Endometrial microvascular endothelial cells (primary cell): ENCODE measurements around the gene AK4. TPM values are rescaled to one million over a fixed set of nuclear protein-coding genes. Genes with fewer than 3 reads are reported as not detected.

Experiments used
- in situ Hi-C: cut with HindIII; loops from 2 replicates; pipeline ENCODE4 v1.10.0; 2017; ENCODE audit warnings: low sequenced_read_pairs, low pct_unique_long_range_greater_than_20kb; ENCODE audit errors: inconsistent ontology term
- total RNA-seq: library from RNA; depleted of rRNA; stranded (reverse); fragments of >200 nt; gene quantifications from one replicate; pipeline ENCODE4 v1.2.3, GENCODE V29; 2015; ENCODE audit errors: inconsistent ontology term

Gene AK4
- total RNA-seq, 1 donor from 2014 or later, result 11.2 TPM

DNA sequence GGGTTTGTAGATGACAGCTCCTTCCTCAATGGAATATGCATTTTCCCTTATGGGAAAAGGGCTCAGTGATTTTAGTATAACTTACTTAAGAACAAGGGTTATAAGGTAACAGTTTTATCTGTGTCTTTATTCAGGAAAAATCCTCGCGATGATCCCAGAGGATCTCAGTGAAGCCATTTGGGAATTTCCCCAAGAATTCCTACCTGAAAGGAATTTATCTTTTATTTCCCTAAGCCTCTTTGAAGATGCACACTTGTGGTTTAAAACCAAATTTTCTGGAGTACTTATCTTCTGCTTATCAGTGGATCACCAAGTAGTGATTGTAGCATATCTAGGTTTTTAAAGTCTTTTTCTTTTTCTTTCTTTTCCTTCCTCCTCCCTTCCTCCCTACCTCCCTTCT is 58.8 kb downstream of the AK4 start:
- in situ Hi-C loops, result no loop called here

DNA sequence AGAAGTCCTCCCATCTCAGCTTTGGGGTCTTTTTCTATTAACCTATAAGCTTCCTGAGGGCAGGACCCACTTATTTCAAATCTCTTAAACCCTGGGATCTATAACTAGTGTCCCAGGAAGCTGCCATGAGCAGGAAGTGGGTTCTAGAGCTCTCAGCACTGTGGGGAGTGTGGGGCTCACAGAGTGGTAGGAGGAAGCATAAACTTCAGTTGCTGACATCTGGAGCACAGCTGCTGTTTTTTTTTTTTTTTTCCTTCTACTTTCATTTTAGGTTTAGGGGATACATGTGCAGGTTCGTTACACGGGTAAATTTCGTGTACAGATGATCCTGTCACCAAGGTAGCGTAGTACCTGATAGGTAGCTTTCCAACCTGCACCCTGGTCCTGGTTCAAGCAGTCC is 59.3 kb downstream of the AK4 start:
- in situ Hi-C loops, result no loop called here

DNA sequence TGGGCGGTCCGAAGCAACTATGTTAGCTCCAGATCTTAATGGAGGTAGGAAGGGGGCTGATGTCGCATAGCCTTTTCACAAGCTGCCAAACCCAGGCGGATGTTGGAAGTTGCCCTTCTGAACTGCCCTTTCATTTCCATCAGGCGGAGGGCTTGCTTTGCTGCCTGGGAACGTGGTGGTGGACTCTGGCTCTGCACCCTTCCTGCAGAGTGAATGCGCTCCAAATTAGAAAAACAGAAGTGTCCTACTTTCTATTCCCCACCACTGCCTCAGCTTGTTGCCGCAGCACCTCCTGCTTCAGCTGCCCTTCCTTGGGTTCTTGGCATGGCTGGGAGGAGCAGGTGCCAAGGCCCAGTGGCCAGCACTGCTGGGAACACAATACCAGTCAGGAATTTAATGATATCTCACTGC is 60.6 kb downstream of the AK4 start:
- in situ Hi-C loops, result no loop called here

DNA sequence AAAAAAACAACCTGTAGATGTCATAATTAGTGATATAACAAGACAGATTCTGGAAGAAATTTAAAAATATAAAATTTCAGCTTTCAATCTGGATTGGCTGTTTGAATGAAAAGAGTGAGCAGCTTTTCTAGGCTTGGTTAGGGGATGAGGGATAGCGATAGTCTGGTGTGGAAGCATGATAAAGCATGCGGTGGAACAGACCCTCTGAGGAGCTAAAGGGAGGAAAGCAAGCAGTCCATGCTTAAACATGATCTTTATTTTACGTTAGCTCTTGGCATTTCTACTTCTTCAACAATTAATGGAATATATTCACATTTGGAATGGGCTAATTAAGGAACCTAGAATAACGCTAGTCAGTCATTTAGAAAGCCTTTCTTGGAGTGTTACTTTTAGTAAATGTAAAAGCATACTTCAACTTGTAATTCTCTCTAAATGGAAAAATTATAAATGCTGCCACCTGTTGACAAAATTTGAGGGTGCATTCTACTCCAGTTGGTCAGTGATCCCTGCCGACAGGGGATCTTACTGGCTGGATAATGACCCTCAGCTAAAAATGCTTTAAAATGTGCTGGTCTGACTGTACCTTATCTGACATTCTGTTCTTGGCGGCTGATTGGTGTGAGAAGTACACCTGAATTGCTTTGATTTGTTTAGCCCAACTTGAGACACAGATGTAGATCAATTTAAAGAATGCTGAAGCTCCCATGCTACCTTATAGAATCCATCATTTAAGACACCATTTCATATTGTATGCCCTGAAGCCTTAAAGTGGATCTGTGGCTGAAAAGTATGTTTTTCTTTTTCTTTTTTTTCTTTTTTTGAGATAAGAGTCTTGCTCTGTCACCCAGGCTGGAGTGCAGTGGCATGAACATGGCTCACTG is 61.2 kb downstream of the AK4 start:
- in situ Hi-C loops, result no loop called here

DNA sequence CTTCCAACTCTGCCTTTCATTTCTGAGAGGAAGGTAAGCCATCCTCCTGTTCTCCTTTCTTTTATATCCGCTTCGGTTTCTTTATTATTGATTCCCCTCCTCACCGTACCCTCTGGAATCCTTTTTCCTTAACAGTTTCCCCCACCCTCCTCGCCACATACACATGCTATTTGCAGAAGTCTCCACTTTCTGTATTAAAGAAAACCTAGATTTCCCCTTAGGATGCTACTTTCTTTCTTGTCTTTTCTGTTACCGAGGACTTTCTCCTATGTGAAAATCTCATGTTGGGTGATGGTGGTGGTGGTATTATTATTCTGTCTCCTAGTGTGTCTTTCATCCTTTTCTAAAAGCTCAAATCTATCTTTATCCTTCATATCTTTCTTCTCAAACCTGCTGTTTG is 62.3 kb downstream of the AK4 start:
- in situ Hi-C loops, result no loop called here

DNA sequence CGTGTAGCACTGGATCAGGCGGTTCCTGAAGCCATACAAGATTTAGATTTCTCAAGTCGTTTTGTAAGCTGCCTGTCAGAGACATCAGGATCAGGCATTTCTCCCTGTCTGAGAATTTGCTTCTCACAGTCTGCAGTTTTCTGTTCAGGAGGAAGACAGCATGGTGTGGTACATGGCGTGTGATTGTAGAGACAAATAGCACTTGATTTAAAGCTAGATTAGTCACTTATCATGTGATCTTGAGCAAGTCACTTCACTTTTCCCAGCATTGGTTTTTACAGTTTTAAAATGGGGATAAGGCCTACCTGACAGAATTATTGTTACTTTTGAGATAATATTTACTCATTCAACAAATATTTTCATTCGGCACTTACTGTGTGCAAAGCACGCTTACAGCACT is 63.3 kb downstream of the AK4 start:
- in situ Hi-C loops, result no loop called here

DNA sequence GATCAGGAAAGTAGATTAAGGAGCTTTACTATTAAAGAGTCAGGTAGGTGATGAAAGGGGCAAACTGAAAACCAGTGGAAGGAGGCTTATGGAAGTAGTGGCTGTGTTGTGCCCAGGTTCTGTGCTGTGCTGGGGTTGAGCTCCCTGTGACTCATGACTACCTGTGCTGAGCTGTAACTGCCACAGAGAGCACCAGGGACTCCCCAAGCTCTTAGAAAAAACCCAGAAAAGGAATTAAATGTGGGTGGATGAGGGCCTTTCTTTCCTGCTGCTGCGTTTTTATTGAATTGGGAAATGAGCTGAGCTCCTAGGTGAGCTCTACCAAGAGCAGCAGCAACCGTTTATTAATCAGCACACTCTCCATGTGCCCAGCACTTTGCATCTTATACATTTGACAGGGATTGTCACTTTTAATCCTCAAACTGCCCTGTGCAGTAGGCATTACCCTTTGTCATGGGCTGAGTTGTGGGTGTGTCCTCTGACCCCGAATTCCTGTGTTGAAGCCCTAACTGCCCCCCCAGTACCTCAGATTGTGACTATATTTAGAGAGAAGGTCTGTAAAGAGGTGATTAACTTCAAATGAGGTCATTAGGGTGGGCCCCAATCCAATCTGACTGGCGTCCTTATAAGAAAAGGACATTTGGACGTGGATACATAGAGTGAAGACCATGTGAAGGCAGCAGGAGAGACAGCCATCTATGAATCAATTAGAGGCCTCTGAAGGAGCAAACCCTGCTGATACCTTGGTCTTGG is 65.4 kb downstream of the AK4 start:
- in situ Hi-C loops, result no loop called here

DNA sequence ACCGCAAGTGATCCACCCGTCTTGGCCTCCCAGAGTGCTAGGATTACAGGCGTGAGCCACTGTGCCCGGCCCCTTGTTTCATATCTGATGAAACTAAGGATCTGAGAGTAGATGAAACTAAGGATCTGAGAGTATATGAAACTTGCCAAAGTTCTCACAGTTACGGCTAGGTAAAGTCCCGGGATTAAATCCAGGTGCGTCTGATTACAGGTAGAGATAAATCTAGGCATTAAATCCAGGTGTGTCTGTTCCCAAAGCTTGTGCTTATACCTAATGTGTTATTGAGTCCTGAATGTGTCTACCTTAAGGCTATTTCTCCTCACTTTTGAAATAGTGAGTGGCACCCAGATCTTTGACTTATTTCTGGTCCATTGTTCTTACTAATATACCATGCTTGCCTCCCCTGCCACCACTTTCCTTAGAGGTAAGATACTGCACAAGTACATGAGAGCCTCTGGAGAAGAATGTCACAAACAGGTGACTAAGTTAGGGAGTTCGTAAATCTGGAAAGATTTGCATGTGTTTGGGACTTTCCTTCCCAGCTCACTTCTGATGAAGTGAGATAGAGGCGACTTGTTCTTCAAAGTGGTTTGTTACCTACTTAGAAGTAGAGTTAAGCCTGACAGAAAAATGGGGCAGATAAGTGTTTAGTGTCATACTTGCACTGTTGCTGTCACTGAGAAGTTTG is 66.5 kb downstream of the AK4 start:
- in situ Hi-C loops, result no loop called here

DNA sequence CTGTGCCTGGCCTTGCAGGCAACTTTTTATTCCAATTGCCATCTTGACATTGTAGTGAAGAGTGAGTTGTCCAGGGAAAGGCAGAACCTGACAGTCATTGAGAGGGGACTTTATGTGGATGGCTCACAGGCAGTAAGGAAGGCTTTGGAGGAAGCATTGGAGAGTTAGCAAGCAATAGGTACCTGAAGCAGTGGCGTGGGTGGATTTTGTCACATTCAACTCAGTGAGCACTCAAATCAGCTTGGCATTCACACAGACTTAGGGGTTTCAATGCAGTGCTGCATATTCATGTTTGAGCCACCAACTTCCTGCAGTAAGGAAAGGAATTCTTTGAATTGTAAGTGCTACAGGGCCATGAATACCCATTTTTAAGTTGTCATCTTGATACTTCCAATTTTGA is 69.0 kb downstream of the AK4 start:
- in situ Hi-C loops, result no loop called here

DNA sequence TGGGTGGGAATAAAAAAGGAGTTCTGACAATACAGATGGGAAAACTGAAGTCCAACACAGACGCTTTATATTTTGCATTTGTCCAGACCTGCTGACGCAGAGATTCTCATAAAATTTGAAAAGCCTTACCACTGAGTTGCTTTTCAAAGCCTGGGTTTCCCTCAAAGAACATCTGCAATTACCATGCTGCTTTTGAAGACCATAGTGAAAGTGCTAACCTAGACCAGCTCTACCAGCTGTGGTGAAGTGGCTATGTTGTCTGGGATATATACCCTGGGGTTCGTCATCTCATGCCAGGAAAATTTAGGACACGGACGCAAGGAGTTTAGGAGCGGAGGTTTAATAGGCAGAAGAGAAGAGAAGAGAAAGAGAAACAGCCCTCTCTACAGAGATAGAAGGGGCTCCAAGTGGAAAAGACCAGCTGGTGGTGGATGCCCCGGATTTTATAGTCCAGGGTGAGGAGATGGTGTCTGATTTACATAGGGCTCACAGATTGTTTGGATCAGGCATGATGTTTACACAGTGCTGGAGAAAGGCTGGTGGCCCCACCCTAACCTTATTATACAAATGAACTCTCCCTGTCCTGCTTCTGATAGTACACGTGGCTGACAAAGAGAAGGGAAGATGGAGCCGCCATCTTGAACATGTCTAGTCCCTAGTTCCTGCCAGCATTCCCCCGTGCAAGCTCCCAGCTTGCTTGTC is 73.8 kb downstream of the AK4 start:
- in situ Hi-C loops, result no loop called here

DNA sequence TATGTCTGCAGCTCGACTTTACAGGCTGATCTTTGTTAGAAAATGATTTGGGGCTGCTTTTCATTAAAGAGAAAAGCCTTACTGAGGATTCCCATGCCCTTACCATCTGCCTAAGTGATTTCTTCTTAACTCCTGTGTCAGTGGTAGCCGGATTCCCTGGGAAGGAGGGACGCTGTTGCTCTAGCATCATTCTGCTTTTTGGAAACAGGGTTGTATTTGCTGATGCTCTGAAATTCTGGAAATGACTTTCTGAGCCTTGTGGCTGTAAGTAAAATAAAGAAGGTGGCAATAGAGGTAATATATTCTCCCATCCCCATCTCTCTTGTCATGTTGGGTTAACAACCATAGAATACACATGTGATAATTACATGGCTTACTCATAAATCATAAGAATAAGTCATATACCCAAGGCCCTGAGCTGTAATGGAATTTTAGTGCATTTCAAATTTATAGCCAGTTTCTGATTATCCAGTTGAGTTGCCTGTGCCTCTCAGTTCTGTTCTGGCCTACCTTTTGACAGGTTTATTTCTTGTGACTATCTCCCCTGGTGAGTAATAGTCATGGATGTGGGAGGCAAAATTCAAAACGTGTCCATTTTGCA is 74.4 kb downstream of the AK4 start:
- in situ Hi-C loops, result no loop called here

DNA sequence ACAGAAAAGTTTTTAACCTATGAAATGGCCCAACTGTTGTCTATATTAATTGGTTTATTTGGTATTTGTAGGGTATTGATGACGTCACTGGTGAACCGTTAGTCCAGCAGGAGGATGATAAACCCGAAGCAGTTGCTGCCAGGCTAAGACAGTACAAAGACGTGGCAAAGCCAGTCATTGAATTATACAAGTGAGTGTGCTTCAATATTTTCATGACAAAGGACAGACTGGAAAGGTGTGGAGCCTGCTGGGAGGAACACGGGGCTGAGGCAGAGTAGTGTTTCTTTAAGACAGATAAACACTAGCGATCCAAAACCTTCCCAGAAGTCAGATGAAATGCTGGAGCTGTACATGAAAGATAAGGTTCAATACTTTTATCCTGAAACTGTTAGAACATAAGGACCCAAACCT is 76.7 kb downstream of the AK4 start:
- in situ Hi-C loops, result no loop called here

DNA sequence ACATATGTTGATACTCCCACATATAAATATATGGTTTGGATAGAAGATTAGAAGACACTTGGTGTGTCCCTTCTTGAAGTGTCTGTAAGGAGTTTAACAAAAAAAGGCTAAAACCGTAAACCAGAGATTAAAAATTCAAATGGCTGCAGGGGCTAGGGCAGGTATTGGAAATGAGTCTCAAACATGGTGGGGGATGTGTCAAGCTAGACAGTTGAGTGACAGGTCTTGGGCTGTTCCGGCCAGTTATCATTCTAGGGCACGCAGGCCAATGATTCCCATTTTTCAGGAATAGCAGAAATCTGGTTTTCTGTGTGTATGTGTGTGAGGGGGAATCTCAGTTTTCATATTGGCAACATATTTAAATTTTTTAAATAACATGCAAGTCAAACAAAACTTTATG is 77.2 kb downstream of the AK4 start:
- in situ Hi-C loops, result no loop called here

DNA sequence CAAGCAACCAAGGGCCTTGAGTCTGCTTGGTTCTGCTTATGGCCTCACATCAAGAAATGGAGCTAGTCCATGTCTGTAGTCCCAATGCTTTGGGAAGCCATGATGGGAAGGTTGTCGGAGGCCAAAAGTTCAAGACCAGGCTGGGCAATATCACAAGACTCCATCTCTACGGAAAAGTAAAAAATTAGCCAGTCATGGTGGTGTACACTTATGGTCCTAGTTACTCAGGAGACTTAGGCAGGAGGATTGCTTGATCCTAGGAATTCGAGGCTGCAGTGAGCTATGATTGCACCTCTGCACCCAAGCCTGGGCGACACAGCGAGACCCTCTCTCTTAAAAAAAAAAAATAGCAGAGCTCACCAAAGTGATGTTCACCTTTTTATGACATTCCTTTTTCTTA is 81.2 kb downstream of the AK4 start:
- in situ Hi-C loops, result no loop called here

DNA sequence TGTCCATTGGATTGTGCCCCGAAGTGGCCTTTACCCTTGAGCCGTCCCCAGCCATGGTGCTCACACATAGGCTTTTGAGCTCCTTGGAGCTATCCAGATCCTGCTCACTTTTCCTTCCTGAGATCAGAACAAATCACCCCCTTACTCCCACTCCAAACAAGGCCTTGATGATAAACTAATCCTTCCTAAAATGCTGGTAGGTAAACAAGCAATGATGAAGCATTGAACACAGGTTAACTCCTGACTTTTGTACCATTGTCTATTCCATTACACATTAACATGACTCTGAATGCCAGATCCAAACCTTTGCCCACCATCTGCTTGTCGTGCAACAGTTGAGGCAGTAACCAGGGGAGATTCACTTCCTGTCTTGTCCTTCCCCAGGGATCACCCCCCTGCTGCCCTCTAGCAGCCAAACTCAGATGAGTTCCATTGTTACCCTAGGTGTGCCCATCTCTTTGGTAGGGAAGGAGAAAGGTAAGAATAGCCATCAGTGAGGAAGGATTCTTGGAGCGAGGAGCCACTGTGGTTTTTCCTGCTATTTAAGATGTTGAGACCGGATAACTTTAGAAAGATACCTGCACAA is 81.8 kb downstream of the AK4 start:
- in situ Hi-C loops, result no loop called here

DNA sequence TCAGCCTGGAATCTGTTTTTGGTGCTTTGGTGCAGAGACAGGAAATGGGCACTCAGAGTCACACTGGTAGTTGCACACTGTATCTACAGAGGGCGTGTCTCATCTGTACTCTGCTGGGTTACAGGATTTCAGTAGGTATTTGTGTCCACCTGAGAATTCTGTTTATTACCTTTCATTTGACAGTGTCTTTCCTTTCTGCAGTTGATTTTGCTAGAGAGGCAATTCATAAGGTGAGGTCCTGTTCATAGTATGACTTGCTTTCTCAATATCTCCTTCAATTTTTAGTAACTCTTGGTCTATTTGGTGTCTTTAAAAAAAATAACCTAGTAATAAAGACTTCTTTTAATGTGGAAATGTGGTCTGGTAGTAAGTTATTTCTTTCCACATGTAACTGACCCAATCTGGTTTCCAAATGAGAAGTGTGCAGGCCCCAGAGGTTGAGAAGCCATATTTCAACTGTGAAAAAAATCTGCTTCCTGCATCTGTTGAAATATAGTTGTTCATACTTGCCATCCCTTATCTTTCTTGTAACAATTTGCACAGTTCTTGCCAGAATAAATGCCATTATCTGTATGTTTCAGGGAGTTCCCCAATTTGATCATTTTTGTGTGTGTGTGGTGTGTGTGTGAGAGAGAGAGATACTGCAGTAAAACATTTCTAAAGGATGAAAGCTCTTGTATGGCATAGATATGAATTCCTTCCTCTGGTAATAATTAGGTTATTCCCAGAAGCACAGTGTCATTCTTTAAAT is 82.9 kb downstream of the AK4 start:
- in situ Hi-C loops, result no loop called here

DNA sequence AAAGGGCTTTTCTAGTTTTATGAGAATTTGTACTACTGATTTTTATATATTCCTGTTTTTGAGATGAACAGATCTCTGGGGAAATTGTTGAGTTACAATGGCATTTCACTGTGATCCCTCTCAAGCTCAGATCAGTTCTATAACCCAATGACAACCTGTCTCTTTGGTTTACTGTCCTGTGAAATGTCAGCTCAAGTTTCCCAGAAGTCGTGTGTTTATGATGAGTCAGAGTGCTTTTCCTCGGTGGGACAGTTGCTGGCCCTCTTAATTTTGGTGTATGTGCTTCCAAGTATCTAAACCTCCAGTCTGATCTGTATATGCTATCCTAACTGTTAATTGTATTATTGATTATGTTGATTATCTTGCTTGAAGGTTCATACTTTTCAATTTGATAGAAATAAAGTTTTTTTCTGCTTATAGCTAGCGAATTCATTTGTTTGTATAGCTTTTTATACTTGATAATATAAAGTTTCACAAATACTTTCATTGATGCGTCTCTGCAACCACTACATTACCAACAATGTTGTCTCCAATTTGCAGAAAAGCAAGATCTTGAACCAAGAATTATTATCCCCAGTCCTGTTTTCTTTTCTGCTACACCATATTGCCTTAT is 83.8 kb downstream of the AK4 start:
- in situ Hi-C loops, result no loop called here
